Measurements from ENCODE around the gene BANF1. TPM values are rescaled to one million over a fixed set of nuclear protein-coding genes. Genes with fewer than 3 reads are reported as not detected.
A peak's percentile ranks its signal among the peaks of the same experiment; 100 is the strongest.

Gene BANF1
- total RNA-seq, 4 donors from 2014 or later: 27.9 to 79.7 (median 34.0) TPM

DNA sequence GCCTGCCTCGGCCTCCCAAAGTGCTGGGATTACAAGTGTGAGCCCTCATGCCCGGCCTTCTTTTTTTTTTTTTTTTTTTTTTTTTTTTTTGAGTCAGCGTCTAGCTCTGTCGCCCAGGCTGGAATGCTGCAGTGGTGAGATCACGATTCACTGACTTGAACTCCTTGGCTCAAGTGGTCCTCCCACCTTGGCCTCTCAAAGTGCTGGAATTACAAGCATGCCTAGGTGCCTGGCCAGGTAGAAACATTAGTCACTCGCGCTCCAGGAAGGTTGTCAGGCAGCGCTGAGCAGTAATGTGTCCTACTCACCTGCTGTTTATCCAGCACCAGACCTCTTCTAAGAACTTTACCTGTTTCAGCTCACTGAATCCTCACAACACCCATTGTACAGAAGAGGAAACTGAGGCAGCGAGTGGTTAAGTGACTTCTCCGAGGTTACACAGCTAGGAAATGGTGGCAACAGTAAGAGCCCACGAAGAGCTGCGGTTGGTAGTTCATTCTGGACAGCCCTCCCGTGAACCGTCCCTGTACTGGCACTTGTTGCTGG, 9.0 kb downstream of the BANF1 start:
- in situ Hi-C loops (cut with MboI; ENCODE audit: low pct_ligation_motif_present in 1 of 4, low pct_unique_long_range_greater_than_20kb in 1 of 4, low sequenced_read_pairs in 3 of 4): no loop called here
- TF ChIP-seq, protein P1, sequence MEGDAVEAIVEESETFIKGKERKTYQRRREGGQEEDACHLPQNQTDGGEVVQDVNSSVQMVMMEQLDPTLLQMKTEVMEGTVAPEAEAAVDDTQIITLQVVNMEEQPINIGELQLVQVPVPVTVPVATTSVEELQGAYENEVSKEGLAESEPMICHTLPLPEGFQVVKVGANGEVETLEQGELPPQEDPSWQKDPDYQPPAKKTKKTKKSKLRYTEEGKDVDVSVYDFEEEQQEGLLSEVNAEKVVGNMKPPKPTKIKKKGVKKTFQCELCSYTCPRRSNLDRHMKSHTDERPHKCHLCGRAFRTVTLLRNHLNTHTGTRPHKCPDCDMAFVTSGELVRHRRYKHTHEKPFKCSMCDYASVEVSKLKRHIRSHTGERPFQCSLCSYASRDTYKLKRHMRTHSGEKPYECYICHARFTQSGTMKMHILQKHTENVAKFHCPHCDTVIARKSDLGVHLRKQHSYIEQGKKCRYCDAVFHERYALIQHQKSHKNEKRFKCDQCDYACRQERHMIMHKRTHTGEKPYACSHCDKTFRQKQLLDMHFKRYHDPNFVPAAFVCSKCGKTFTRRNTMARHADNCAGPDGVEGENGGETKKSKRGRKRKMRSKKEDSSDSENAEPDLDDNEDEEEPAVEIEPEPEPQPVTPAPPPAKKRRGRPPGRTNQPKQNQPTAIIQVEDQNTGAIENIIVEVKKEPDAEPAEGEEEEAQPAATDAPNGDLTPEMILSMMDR (IDR thresholded peaks at IDR 0.05): no peak
- no peak for TF ChIP-seq EP300 (IDR thresholded peaks at IDR 0.05; ENCODE audit: low read depth)
- no peak for TF ChIP-seq POLR2AphosphoS5 (IDR thresholded peaks at IDR 0.05)
- TF ChIP-seq POLR2A (IDR thresholded peaks at IDR 0.05): no peak
- Histone ChIP-seq H3K4me1 (peaks cover 0 to 7% (median 6%) of the 10 kb centered on the region in 4 donors), H3K27ac (no peak overlapping the region), H3K27me3 (peaks cover 39% of the 10 kb centered on the region), H3K4me3 (peak overlapping the region in 1 of 4 donors; percentile 21), H3K36me3 (no peaks in the 10 kb centered on the region), H3K9me3 (no peaks in the 10 kb centered on the region)
- DNase-seq: no peak
- 53 to 57% methylated on average over 3 to 11 of the region's 14 CpGs for WGBS, 2 donors (ENCODE audit: low coverage in 1 of 2)
- intact Hi-C loops (cut with DNase I; ENCODE audit: low total_unique reads): no loop called here

DNA sequence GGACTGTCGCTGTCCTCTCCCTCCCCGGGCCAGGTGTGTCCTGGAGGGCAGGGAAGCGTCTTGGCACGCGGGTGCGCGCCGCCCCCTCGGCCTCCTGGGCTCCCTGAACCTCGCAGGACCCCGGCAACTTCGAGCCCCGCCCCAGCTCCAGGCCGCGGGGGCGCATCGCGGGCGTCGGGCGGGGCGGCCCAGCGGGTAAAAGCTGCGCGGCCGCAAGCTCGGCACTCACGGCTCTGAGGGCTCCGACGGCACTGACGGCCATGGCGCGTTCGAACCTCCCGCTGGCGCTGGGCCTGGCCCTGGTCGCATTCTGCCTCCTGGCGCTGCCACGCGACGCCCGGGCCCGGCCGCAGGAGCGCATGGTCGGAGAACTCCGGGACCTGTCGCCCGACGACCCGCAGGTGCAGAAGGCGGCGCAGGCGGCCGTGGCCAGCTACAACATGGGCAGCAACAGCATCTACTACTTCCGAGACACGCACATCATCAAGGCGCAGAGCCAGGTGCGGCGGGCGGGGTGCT, 9.5 kb downstream of the BANF1 start, which contains the start of gene CST6:
Gene CST6 (plus strand): TSS at position 224 of the 519 bp plus-strand sequence. CDS start 37 bp downstream, at position 261.
- peaks cover 39% of the 10 kb centered on the region for H3K27me3 ChIP-seq
- no peaks in the 10 kb centered on the region for H3K9me3 ChIP-seq
- 4% methylated on average over 55 of the region's 61 CpGs; no CpG with 5 or more reads in 1 of the 2 donors for WGBS, 2 donors (ENCODE audit: low coverage in 1 of 2)
- in situ Hi-C loops (cut with MboI; ENCODE audit: low pct_ligation_motif_present in 1 of 4, low pct_unique_long_range_greater_than_20kb in 1 of 4, low sequenced_read_pairs in 3 of 4): no loop called here
- peaks cover 0 to 7% (median 6%) of the 10 kb centered on the region in 4 donors for H3K4me1 ChIP-seq
- intact Hi-C loops (cut with DNase I; ENCODE audit: low total_unique reads): no loop called here
- H3K27ac ChIP-seq: no peak within 1 kb of the TSS
- TF ChIP-seq, protein P1 (IDR thresholded peaks at IDR 0.05): no peak
- TF ChIP-seq EP300 (IDR thresholded peaks at IDR 0.05; ENCODE audit: low read depth) (no peak), POLR2A (IDR thresholded peaks at IDR 0.05) (no peak), POLR2AphosphoS5 (IDR thresholded peaks at IDR 0.05) (no peak)
- DNase-seq: no peak
- no peaks in the 10 kb centered on the region for H3K36me3 ChIP-seq
- peak within 1 kb of the TSS in 1 of 4 donors; percentile 21 for H3K4me3 ChIP-seq

DNA sequence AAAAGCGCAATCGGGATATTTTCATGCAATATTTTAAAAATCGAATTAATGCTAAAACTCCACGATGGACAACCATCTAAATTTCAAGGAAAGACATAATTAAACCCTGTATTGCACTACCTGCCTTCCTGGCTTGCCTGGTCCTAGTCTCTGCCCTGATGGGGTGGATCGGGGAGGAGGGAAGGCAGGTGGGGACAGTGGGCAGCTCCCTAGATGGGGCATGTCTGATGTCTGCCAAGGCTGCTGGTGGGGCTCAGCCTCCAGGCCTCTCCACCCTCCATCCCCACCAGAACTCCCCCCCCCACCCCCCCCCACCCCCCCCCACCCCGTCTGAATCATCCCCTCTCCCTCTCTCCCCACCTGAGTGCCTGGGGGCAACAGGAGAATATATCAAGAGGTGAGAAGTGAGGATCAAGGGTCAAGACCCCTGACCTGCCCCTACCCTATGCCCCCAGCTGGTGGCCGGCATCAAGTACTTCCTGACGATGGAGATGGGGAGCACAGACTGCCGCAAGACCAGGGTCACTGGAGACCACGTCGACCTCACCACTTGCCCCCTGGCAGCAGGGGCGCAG, 10.2 kb downstream of the BANF1 start:
- TF ChIP-seq POLR2AphosphoS5 (IDR thresholded peaks at IDR 0.05) (no peak), POLR2A (IDR thresholded peaks at IDR 0.05) (no peak), EP300 (IDR thresholded peaks at IDR 0.05; ENCODE audit: low read depth) (no peak)
- TF ChIP-seq, protein P1 (IDR thresholded peaks at IDR 0.05): no peak
- in situ Hi-C loops (cut with MboI; ENCODE audit: low pct_ligation_motif_present in 1 of 4, low pct_unique_long_range_greater_than_20kb in 1 of 4, low sequenced_read_pairs in 3 of 4): no loop called here
- intact Hi-C loops (cut with DNase I; ENCODE audit: low total_unique reads): no loop called here
- peaks cover 0 to 7% (median 6%) of the 10 kb centered on the region in 4 donors for H3K4me1 ChIP-seq
- H3K9me3 ChIP-seq: no peaks in the 10 kb centered on the region
- H3K4me3 ChIP-seq: no peak overlapping the region
- DNase-seq: no peak
- no peak overlapping the region for H3K27ac ChIP-seq
- peaks cover 39% of the 10 kb centered on the region for H3K27me3 ChIP-seq
- 58 to 60% methylated on average over 2 to 11 of the region's 12 CpGs for WGBS, 2 donors (ENCODE audit: low coverage in 1 of 2)
- H3K36me3 ChIP-seq: no peaks in the 10 kb centered on the region

DNA sequence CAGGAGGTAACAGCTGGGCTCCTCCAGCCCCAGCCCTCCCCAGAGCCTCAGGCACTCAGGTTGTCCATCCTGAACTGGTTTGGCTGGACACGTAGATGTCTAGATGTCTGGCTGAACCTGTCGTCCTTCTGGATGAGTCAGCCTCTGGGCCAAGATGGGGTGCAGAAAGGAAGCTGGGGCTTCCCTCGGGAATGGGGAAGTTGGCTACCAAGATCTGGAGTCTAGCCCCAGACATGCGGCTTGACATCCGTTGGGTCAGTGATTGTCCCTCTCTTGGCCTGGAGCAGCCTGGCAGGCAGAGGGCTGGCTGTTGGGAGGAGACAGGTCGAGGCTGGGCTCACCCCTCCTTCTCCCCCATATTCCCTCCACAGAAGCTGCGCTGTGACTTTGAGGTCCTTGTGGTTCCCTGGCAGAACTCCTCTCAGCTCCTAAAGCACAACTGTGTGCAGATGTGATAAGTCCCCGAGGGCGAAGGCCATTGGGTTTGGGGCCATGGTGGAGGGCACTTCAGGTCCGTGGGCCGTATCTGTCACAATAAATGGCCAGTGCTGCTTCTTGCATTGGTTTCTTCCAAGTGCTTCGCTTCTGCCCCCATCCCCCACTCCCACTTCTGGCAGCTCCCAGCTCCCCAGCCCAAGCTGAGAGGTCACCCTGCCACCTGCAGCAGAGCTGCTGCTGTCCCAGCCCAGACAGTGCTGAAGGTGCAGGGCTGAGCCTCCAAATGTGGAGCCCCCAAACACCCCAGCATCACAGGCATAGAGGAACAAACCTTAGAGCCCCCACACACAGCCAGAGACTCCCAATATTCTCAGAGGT, 10.9 kb downstream of the BANF1 start:
- WGBS, 2 donors (ENCODE audit: low coverage in 1 of 2): 47% methylated on average over 11 of the region's 12 CpGs; no CpG with 5 or more reads in 1 of the 2 donors
- TF ChIP-seq EP300 (IDR thresholded peaks at IDR 0.05; ENCODE audit: low read depth): no peak
- TF ChIP-seq, protein P1 (IDR thresholded peaks at IDR 0.05): no peak

More for the DNA sequence above, 10.9 kb downstream of the BANF1 start:
- DNase-seq: no peak
- no peaks in the 10 kb centered on the region for H3K36me3 ChIP-seq
- H3K27me3 ChIP-seq: peaks cover 39% of the 10 kb centered on the region
- H3K9me3 ChIP-seq: no peaks in the 10 kb centered on the region
- peaks cover 0 to 7% (median 6%) of the 10 kb centered on the region in 4 donors for H3K4me1 ChIP-seq
- in situ Hi-C loops (cut with MboI; ENCODE audit: low pct_ligation_motif_present in 1 of 4, low pct_unique_long_range_greater_than_20kb in 1 of 4, low sequenced_read_pairs in 3 of 4): no loop called here
- no peak overlapping the region for H3K4me3 ChIP-seq
- intact Hi-C loops (cut with DNase I; ENCODE audit: low total_unique reads): no loop called here
- H3K27ac ChIP-seq: no peak overlapping the region
